GM21390 (cell line): Measurements from ENCODE around the gene AJAP1.

Experiments
- ATAC-seq: cut with Tn5 transposase; IDR thresholded peaks from one replicate; pipeline ENCODE4 v1.9.1; 2021; ENCODE audit not compliant: unreplicated experiment

Gene AJAP1

DNA sequence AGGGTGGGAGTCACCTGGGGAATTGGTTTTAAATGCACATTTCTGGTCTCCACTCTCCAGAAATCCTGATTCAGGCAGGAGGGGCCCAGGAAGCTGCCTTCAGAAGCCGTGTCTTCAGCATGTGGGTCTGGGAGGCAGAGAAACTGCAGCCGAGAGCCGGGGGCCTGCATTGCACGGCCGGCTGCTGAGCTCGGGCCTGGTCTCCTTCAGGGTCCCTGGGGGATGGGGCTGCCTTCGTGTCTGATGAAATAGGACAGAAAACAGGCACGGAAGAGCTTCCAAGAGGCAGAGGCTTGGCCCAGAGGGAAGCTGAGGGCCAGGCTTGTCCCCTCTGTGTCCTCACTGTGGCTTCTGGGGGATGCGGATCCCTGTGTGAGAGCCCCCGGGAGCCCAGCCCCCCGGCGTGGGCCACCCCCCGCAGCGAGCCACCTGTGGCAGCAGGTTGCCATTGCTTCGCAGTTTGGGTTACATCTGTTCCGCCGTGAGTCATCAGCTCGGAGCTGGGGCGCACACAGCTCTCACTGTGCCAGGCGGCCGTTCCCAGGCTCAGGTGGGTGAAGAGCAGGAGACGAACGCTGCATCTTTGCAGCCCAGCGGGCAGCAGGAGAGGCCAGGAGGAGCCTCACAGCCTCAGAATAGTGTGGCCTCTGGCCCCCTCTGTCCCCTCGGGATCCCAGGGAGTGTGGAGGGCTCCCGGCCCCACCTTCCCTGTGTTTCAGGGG is 72.4 kb downstream of the AJAP1 start:
- no peak for ATAC-seq

DNA sequence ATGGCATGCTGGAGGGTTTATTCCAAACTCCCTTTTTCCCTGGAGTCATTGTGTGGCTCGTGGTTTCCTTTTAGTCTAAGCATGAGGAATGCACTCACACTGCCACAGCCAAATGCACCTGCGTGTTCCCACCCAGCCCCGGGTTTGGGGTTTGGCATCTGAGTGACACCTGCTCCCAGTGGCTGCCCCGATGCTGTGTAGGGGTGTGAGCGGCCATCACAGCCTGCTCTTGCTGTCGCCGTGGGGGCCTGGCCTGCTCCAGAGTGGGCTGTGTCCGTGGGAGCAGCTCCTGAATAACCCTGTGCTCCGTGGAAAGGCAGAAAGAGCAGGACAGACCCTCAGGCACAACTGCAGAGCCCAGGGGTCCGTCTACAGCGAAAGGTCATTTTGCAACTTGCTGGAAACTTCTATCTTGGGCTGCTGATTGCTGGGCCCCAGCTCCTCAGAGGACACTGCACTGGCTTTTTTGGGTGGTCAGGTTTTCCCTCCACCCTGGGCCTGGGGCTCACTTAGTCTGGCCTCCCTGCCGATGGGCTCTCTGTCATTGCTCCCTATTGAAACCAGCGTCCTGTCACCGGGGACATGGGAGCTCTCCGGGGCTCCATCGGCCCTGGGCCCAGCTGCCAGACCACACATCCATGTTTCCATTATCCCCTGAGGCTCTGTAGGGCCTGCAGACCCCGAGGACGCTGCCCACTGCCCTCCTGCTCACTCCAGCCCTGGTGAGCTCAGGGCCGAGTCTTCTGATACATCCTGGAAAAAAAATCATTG is 74.1 kb downstream of the AJAP1 start:
- ATAC-seq = no peak

DNA sequence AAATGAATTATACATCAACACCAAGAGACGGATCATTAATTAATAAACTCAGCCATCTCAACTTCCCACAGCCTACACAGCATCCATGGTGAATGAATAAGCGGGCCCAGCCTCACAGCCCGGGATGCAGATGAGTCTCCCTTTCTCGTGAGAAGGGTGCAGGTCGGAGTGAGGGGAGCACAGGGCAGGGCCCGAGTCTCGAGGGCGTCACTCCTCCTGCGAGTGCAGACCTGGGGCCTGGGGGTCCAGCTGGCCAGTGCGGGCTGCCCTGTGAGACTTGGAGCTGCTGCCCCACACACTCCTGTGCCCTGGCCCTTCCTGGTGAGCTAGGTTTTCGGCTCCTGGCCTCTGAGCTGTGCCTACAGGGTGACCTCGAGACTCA is 74.7 kb downstream of the AJAP1 start:
- ATAC-seq = no peak

DNA sequence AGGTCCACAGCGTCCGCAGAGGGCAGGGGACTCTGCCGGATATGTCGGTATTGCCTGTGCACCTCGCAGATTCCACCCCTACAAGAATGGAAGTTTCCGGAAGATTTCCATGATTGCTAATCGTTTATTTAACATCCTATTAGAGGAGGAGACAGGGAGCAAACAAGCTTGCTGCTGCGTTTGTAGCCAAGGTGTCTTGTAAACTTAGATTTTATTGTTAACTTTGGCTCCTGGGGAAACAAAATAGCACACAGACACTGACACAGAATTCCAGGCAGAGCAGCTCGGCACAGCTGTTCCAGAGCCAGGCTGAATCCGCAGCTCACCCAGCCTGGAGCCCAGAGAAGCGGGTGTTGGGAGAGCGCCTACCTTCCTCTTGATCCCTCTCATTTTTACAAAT is 75.7 kb downstream of the AJAP1 start:
- ATAC-seq = no peak

DNA sequence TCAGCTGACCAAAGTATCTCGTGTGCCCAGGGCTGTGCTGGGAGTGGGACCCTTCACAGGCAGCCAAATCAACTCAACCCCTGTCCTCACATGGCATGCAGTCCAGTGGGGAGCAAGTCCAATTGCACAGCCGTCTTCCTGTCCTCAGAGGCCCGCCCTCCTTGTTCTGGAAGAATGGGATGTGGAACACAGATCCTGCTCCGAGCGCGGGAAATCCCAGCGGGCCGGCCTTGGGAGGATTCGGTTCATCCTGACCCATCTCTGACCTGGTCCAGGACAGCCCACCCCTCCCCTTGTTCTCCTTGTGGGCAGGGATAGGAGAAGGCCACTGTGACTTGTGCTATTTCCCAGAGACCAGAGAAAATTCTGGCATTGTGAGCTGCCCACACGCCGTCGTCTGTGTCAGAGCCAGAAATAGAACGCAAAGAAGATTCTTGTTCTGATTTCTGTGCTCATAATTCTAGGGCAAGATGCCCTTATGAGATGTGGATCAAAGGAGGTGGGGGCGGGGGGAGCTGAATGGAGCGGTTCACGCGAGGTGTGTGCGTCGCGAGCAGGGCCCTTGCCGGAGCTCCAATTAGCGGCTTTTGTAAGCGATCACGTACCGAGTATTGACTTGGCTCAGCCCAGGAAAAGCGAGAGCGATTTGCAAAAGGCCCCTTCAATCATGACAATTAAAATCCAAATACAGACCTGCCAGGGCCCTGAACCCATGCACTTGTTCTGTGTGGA is 79.2 kb downstream of the AJAP1 start:
- no peak for ATAC-seq

DNA sequence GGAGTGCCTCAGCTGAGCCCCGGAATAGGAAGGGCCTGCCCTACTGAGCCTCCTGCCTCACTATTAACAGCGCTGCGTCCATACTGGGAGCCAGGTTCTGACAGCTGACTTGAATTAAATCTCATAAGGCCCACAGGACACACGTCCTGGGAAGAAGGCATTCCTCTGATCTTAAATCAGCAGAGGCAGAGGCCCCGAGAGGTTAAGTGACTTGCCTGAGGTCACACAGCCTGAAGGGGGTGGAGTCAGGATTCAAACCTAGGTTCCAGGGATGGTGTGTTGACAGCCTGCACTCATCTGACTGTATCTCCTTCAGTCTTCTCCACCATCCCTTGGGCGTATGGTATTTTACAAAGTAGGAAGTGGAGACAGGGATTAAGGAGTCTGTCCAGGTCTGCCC is 79.8 kb downstream of the AJAP1 start:
- ATAC-seq = no peak

DNA sequence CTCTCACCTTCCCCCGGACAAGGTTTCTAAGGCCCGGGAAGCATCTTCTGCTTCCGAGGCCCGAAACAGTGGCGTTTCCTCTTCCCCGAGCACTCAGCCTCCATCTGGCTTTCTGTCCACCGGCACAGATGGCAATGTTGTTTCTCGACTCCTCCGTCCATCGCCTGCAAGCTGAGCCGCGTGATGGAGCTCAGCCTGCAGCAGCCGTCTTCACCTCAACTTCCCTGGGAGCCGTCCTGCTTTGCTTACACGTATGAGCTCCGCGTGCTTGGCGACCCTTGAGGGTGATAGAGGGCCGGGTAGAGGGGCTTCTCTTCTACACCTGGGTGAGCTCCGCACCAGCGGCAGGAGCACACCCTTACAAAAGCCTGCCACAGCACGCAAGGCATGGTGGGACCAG is 80.4 kb downstream of the AJAP1 start:
- ATAC-seq = no peak

DNA sequence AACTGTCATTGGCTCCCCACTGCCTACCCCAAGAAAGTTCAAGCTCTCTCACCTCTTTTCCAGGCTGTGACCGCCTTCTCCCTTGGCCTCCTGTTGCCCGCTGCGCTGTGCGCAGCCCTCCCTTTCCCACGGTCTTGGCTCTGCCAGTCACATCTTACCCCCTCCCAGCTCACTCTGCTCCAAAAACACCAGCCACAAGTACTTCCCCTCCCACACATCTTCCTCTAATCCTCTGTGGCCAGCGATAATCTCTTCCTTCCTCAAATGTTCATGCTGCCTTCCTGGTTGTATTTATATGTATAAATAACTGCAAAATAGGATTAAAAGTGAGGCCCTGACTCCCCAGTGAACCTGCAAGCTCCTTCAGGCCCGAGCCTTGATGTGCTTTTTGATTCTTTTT is 81.8 kb downstream of the AJAP1 start:
- no peak for ATAC-seq

DNA sequence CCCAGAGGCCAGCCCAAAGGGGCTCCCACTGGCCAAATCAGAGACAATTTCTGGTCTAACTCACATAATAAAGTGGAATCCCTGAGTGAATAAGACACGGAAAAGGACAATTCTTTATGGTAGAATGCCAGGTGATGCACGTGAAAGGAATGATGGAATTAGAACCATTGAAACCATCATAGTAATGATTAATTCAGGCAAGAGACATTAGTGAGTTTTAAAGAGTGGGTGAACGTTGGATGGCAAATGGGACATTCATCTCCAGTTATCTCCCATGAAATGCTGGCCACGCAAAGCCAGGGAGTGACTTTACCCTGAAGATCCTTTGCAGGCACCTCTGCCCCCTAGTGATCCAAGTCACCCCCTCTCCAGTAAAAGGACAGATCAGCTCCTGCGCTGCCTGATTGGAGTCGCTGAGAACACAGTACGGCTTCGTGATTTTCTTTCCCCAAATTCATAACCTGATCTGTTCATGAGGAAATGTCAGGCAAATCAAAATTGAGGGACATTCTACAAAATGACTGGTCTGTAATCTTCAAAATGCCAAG is 87.5 kb downstream of the AJAP1 start:
- no peak for ATAC-seq

DNA sequence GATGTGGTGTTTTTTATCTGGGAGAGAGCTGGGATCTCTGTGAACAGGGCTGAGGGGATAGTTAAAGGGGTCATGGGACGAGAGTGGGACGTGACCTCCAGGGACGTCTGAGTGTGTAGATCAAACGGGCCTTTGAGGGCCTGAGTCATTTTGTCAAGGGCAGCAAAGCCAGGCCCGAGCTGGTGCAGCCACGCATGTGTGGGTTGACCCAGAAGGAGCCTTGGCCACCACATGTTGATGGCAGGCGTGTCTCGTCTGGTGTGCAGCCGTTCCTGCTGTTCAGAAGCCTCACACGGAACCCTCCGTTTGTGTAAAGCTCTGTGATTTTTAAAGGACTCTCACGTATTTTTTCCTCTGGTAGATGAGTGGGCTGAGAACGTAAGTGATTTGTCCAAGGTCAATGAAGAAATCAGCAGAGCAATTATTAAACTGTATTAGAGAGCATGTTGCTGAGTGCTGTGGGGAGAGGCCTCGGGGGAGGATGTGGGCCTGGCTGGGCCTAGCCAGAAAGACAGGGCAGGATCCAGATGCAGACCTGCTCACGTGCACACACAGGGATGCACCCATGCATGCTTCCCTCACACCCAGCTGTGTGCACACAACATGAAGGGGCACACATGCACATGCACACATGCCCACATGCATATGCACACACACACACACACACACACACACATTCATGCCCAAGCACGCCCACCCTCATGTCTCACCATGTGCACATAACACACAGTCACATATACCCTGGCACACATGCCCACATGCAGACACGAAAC is 89.8 kb downstream of the AJAP1 start:
- no peak for ATAC-seq

DNA sequence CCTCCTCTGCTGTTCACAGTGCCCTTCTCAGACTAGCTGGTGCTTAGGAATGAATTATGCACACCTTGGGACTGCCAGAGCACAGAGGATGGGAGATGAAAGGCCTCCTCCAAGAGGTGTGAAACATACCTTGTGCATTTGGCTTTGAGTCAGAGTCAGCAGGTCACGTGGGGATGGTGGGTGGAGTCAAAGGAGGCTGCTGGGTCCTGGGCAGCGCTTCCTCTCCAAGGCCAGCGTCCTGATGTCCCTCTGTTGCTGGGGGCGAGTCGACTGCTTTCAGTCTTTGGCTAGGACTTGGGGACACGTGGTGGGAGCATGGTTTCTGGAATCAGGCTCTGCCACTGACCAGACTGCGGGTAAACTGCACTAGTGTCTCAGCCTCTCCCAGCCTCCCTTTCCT is 91.2 kb downstream of the AJAP1 start:
- no peak for ATAC-seq

DNA sequence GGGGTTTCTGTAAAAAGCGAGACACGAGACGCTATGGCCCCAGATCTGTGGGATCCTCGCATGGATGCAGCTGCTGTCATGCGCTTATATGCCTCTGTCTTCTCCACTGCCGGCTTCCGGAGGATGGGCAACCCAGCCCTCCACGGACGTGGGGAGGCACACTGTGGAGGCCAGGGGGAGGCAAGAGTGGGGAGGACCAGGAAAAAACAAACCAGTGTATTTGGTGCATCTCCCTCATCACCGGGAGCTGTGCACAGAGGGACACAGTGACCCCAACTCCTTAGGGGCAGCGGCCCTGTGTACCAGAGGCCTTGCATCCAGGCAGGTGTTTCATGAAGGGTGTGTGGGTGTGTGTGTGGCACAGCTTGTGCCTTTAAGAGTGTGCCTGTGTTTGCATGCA is 95.0 kb downstream of the AJAP1 start:
- ATAC-seq = no peak

DNA sequence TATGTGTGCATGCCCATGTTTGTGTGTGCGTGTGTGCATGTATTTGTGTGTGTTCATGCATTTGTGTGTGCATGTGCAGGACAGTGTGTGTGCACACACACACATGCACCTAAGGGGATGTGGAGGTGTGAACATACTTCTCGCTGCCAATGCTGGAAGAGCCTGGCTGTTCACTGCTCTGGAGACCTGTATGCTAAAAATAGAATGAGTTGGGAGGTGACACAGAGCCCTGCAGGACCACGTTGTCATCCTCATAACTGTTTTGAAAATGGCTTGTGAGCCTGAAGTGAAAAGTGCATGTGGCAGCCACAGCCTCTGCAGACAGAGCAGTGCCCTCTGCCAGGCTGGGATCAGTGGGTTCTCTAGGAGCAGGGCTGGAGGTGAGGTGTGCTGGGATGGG is 95.8 kb downstream of the AJAP1 start:
- ATAC-seq = no peak

DNA sequence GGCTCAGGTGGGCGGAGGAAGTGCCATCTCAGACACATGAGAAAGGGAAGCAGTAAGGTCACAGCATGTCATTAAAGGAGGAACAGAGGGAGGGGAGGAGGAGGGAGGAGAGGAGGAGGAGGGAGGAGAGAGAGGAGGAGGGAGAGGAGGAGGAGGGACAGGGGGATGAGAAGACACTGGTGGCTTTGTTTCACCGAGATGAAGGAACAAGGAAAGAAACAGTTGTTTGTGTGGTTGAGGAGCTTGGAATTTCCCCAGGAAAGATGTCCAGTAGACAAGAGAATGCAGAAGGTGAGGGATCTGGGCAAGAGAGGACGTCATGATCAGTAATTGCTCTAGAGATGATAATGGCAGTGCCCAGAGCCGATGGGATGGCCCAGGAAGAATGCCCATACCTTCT is 97.7 kb downstream of the AJAP1 start:
- no peak for ATAC-seq

DNA sequence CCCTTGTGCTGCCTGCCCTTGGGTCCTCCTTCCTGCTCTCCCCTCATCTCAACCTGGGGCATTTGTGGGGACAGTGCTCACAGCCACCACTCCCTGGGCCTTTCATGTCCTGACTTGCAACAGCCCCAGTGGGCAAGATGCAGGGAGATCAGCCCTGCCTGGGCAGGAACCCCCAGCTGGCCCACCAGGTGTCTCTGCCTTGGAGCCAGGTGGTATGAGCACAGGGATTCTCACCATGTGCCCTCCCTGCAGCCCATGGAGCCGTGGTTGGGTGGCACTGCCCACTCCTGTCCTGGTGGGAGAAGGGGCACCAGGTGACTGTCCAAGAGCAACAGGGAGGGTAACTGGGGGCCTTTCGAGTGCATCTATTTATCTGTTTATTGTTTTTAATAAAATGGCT is 100.4 kb downstream of the AJAP1 start:
- ATAC-seq = no peak

DNA sequence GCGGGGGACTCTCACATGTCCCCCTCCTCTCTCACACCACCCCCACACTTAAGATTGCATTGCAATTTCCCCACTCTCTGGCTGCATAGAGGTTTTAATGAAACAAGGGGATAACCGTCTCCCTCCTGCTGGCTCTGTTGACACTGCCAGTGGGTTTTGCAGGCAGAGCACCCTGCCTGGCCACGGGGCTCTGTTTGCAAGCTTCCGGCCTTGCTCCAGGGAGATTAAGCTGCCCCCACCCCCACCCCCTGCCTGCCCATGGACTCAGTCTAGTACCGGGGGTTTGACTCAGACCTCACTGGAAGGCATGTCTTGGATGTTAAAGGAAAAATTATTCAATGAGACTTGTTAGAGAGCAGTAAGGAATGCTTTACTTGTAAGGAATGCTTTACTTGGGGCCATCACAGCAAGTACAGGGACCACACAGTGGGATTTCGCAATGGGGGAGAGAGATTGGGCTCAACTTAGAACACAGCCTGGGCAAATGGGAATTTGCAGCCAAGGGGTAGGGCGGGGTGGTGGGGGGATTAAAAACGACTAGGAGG is 101.0 kb downstream of the AJAP1 start:
- ATAC-seq = no peak

DNA sequence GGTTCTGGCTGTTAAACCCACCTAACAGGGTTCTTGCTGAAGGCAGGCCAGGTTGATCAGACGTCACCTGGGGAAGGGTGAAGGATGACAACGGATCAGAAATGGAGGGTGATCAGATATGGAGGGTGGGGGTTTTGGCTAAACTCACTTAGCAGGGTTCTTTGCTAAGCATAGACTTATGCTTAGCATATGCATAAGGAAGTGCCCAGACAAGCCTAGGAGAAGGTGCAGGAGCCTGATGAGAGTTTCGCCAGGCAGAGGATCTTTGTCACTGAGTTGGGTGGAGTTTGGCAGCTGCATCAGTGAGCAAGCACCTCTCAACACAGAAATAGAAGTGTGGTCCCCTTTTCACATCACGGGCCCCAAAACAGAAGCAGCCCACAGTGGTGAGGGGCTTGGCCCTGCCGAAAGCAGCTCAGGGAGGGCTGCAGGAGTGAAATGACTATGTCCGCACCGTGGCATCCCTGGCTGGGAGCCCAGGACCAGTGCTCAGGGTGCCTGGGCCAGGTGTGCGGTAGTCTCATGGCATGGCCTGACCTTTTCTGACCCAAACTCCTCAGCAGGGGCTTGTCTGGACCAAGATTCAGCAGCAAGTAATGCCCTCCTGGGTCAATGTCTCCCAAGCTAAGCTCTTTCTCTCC is 101.6 kb downstream of the AJAP1 start:
- ATAC-seq = no peak

DNA sequence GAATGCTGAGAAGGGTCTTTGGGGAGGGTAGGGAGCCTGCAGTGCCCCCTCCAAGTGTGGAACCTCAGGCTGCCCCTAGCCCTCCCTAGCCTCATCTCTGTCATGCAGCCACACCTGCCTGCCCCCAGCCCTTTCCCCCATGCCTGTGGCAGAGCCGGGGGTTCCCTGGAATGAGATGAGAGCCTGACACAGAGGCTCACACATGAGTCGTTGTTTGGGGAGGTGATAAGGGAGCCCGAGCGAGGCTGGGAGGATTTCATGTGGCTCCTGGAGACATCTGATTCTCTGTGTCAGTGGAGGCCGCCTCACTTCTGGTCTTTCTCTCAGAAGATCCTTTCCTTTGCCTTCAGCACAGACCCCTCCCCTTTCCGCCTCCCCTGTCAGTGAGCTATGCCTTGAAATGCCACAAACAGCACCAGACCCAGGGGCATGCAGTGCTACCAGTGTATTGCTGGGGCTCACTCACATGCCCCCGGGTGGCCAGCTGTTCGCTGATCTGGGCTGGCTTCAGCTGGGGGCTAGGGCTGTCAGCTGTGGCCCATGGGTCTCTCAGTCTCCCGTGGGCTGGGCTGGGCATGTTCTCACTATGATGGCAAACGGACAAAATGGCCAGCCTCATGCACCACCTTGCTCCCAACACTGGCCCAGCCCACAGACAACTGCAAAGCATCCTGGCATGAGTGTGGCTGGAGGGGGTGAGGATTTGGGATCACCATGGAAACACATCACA is 102.6 kb downstream of the AJAP1 start:
- ATAC-seq = no peak

DNA sequence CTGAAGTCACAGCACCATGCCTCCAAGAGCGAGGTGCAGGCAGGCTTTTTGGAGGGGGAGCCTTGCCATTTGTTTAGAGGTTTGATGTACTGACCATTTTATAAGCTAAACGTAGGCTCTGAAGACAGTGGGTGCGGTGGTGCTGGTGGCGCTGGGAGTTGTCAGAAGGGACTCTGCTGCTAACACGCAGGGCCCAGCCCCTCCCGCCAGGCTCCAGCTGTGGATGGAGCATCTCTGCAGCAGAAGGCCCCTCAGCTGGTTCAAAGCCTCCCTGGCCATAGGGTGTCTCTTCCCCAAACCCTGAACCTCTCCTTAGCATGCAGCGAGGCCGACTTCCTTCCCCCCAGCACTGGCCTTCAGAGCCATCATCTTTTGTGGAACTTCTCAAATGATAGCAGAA is 105.3 kb downstream of the AJAP1 start:
- no peak for ATAC-seq

DNA sequence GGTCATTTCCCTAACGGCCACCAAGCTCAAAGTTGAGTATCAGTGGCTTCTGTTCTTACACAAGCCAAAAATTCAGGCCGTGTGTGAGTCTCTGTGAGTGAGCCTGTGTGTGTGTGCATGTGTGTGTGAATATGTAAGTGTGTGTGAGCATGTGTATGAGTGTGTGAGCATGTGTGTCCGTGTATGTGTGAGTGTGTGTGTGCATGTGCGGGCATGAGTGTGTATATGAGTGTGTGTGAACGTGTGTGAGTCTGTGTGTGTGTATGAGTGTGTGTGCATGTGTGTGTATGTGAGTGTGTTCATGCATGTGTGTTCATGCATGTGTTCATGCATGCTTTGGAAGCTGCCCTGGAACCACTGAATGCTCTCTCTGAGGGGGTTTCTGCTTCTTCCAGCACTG is 105.7 kb downstream of the AJAP1 start:
- no peak for ATAC-seq
